HCT116 (cell line): ENCODE data around the gene UFSP2. TPM values are rescaled to one million over a fixed set of nuclear protein-coding genes. Genes with fewer than 3 reads are reported as not detected.

Source experiments
- ATAC-seq: fragments of 200-7000 bp; cut with Tn5 transposase; 2 replicates; pipeline ENCODE4 v1.9.1; 2020; ENCODE audit warnings: mild to moderate bottlenecking, moderate library complexity
- BruUV-seq: library from RNA; stranded (reverse); fragments of 400-500 nt; replicated peaks from 2 replicates; lab custom pipeline; 2021; lab: Mats Ljungman, UMichigan
- CTCF ChIA-PET: fragments of 300-600 bp; sonication (Branson Sonifier 250); formaldehyde crosslinking; loops from one replicate; lab custom pipeline; 2021; ENCODE audit warnings: antibody characterized with exemption; lab: Charles Lee
- POLR2A ChIA-PET: fragments of 300-600, 350-600 bp; sonication (Branson Sonifier 250); formaldehyde crosslinking; loops from one replicate; lab custom pipeline; 2021; ENCODE audit warnings: antibody characterized with exemption; lab: Charles Lee
- RAD21 ChIA-PET, 2 experiments: fragments of 300-600 bp; sonication (Branson Sonifier 250); formaldehyde crosslinking; loops; one replicate each; lab custom pipeline; 2023; ENCODE audit warnings: low total read pairs in 2 of 2; ENCODE audit not compliant: uncharacterized antibody in 2 of 2, unreplicated experiment in 2 of 2, low non-redundant PET in 1 of 2; lab: Charles Lee
- DNase-seq: peaks from one replicate; pipeline ENCODE4 v3.0.0-alpha.2; 2010; ENCODE audit warnings: low read depth, low spot score
- H2AFZ ChIP-seq: fragments of 200-600 bp; shearing (Covaris generic), sonication (generic); 2 replicates; pipeline ENCODE4 v1.6.1; 2017; ENCODE audit warnings: low read depth, mixed run types, mixed read lengths, antibody characterized with exemption, low read length; ENCODE audit not compliant: poor library complexity, severe bottlenecking
- H3K27ac ChIP-seq: 2 replicates; pipeline ENCODE4 v1.5.1; 2012; ENCODE audit warnings: low read depth, low read length
- H3K27me3 ChIP-seq: fragments of 200-600 bp; sonication (generic); 2 replicates; pipeline ENCODE4 v1.6.1; 2016; ENCODE audit warnings: mixed run types, low read length, mixed read lengths; ENCODE audit not compliant: insufficient read depth
- H3K36me3 ChIP-seq, 2 experiments: fragments of 200-500 bp in 1 of 2; fragments of 200-600 bp in 1 of 2; sonication (Bioruptor generic) in 1 of 2; sonication (generic) in 1 of 2; 2 replicates each; pipeline versions ENCODE4 v1.5.1 to v1.6.1; 2014 to 2016; ENCODE audit warnings: low read length in 2 of 2, inconsistent platforms in 1 of 2, mixed read lengths in 1 of 2, mixed run types in 1 of 2; ENCODE audit not compliant: insufficient read depth in 2 of 2, control insufficient read depth in 1 of 2
- H3K4me1 ChIP-seq, 2 experiments: fragments of 200-600 bp in 1 of 2; sonication (generic) in 1 of 2; 2 replicates each; pipeline versions ENCODE4 v1.5.1 to v1.6.1; 2012 to 2017; ENCODE audit warnings: low read length in 2 of 2, inconsistent platforms in 1 of 2, mild to moderate bottlenecking in 1 of 2, mixed read lengths in 1 of 2, mixed run types in 1 of 2, moderate library complexity in 1 of 2; ENCODE audit not compliant: insufficient read depth in 2 of 2, control insufficient read depth in 1 of 2
- H3K4me2 ChIP-seq: fragments of 200-600 bp; sonication (generic); 2 replicates; pipeline ENCODE4 v1.6.1; 2017; ENCODE audit warnings: mixed run types, low read length, mixed read lengths
- H3K4me3 ChIP-seq, 2 experiments: fragments of 200-600 bp in 1 of 2; sonication (generic) in 1 of 2; replicated peaks in 1 of 2; 2 replicates each; pipeline ENCODE4 v1.5.1; 2011 to 2016; ENCODE audit warnings: low read length in 2 of 2, control low read depth in 1 of 2, low read depth in 1 of 2, mild to moderate bottlenecking in 1 of 2, mixed read lengths in 1 of 2, mixed run types in 1 of 2
- H3K79me2 ChIP-seq: fragments of 200-600 bp; sonication (generic); 2 replicates; pipeline ENCODE4 v1.6.1; 2017; ENCODE audit warnings: mild to moderate bottlenecking, mixed run types, low read length, moderate library complexity, mixed read lengths; ENCODE audit not compliant: insufficient read depth
- H3K9ac ChIP-seq: fragments of 200-600 bp; sonication (generic); 2 replicates; pipeline ENCODE4 v1.6.1; 2016; ENCODE audit warnings: low read length, mixed read lengths
- H3K9me2 ChIP-seq: fragments of 200-600 bp; sonication (generic), shearing (Covaris generic); 2 replicates; pipeline ENCODE4 v1.6.1; 2017; ENCODE audit warnings: mixed run types, mild to moderate bottlenecking, moderate library complexity; ENCODE audit not compliant: insufficient read depth
- H3K9me3 ChIP-seq, 2 experiments: fragments of 200-500 bp in 1 of 2; fragments of 200-600 bp in 1 of 2; sonication (Bioruptor generic) in 1 of 2; sonication (generic) in 1 of 2; 2 replicates each; pipeline ENCODE4 v1.6.1; 2014 to 2017; ENCODE audit warnings: low read length in 2 of 2, mixed read lengths in 2 of 2, inconsistent platforms in 1 of 2, low read depth in 1 of 2, mild to moderate bottlenecking in 1 of 2, mixed run types in 1 of 2, moderate library complexity in 1 of 2; ENCODE audit not compliant: control insufficient read depth in 1 of 2, insufficient read depth in 1 of 2
- H4K20me1 ChIP-seq: fragments of 200-600 bp; sonication (generic), shearing (Covaris generic); 2 replicates; pipeline ENCODE4 v1.6.1; 2017; ENCODE audit warnings: mixed run types, mild to moderate bottlenecking, moderate library complexity; ENCODE audit not compliant: insufficient read depth
- CBX3 ChIP-seq: IDR thresholded peaks from 2 replicates; pipeline ENCODE4 v1.6.1; 2012; ENCODE audit warnings: low read depth
- CEBPB ChIP-seq: IDR thresholded peaks from 2 replicates; pipeline ENCODE4 v1.6.1; 2012; ENCODE audit warnings: low read depth
- EGR1 ChIP-seq: IDR thresholded peaks from 2 replicates; pipeline ENCODE4 v1.6.1; 2012; ENCODE audit warnings: low read depth
- ELF1 ChIP-seq: IDR thresholded peaks from 2 replicates; pipeline ENCODE4 v1.6.1; 2012; ENCODE audit warnings: low read depth, borderline replicate concordance
- EZH2 ChIP-seq: fragments of 200-600 bp; sonication (generic); IDR thresholded peaks from 2 replicates; pipeline ENCODE4 v1.6.1; 2017; ENCODE audit warnings: antibody characterized with exemption, mixed run types
- EZH2phosphoT487 ChIP-seq: fragments of 200-600 bp; IDR thresholded peaks from 2 replicates; pipeline ENCODE4 v1.6.1; 2018; ENCODE audit warnings: antibody characterized with exemption, borderline replicate concordance
- FOSL1 ChIP-seq: IDR thresholded peaks from 2 replicates; pipeline ENCODE4 v1.6.1; 2012; ENCODE audit warnings: low read depth
- JUND ChIP-seq: IDR thresholded peaks from 2 replicates; pipeline ENCODE4 v1.6.1; 2012
- MAX ChIP-seq: IDR thresholded peaks from 2 replicates; pipeline ENCODE4 v1.6.1; 2012
- POLR2AphosphoS5 ChIP-seq: IDR thresholded peaks from 2 replicates; pipeline ENCODE4 v1.6.1; 2011; ENCODE audit warnings: mild to moderate bottlenecking, low read depth, low read length, moderate library complexity
- RAD21 ChIP-seq: IDR thresholded peaks from 2 replicates; pipeline ENCODE4 v1.6.1; 2012; ENCODE audit warnings: low read depth, mild to moderate bottlenecking
- SIN3A ChIP-seq: IDR thresholded peaks from 2 replicates; pipeline ENCODE4 v1.6.1; 2012; ENCODE audit warnings: low read depth
- SP1 ChIP-seq: IDR thresholded peaks from 2 replicates; pipeline ENCODE4 v1.6.1; 2012; ENCODE audit warnings: low read depth
- SRF ChIP-seq: IDR thresholded peaks from 2 replicates; pipeline ENCODE4 v1.6.1; 2012; ENCODE audit warnings: low read depth
- TCF7L2 ChIP-seq: IDR thresholded peaks from 2 replicates; pipeline ENCODE4 v1.7.0; 2011; ENCODE audit warnings: borderline replicate concordance, inconsistent platforms; ENCODE audit not compliant: insufficient read depth, insufficient read length; ENCODE audit errors: extremely low read depth
- YY1 ChIP-seq: IDR thresholded peaks from 2 replicates; pipeline ENCODE4 v1.6.1; 2011; ENCODE audit warnings: low read length, low read depth, moderate library complexity, mild to moderate bottlenecking; ENCODE audit not compliant: insufficient replicate concordance; ENCODE audit errors: extremely low read depth
- ZFX ChIP-seq: fragments of 450-650 bp; IDR thresholded peaks from 2 replicates; pipeline ENCODE4 v1.6.1; 2017
- ZNF274 ChIP-seq: fragments of 200-500 bp; sonication (Bioruptor generic); IDR thresholded peaks from 2 replicates; pipeline ENCODE4 v1.6.1; 2014; ENCODE audit warnings: mild to moderate bottlenecking, low read depth, low read length, inconsistent platforms
- intact Hi-C: fragments of 100-400 bp; cut with micrococcal nuclease; formaldehyde crosslinking; loops from 2 replicates; pipeline ENCODE4 v1.10.0; 2022
- total RNA-seq: library from RNA; stranded (reverse); gene quantifications from one replicate; pipeline ENCODE4 v1.2.1, GENCODE V29; 2021; ENCODE audit not compliant: unreplicated experiment
- TF ChIP-seq, protein P1 (sequence below): IDR thresholded peaks from 2 replicates; pipeline ENCODE4 v1.6.1; 2011; ENCODE audit warnings: mild to moderate bottlenecking, low read length, moderate library complexity; ENCODE audit not compliant: insufficient replicate concordance; ENCODE audit errors: extremely low read depth
- TF ChIP-seq, protein P2 (sequence below), 3 experiments: fragments of 200-600 bp in 1 of 3; sonication (generic) in 1 of 3; IDR thresholded peaks in 2 of 3; conservative IDR thresholded peaks in 1 of 3; 2 replicates each; pipeline ENCODE4 v1.5.1; 2012 to 2017; ENCODE audit warnings: low read depth in 2 of 3, low read length in 2 of 3, antibody characterized with exemption in 1 of 3, borderline replicate concordance in 1 of 3, control low read depth in 1 of 3, mild to moderate bottlenecking in 1 of 3, mixed read lengths in 1 of 3, mixed run types in 1 of 3, moderate library complexity in 1 of 3; ENCODE audit not compliant: insufficient read depth in 1 of 3

The UFSP2 gene
- total RNA-seq, 1 experiment from 2014 or later, result 29.4 TPM

DNA sequence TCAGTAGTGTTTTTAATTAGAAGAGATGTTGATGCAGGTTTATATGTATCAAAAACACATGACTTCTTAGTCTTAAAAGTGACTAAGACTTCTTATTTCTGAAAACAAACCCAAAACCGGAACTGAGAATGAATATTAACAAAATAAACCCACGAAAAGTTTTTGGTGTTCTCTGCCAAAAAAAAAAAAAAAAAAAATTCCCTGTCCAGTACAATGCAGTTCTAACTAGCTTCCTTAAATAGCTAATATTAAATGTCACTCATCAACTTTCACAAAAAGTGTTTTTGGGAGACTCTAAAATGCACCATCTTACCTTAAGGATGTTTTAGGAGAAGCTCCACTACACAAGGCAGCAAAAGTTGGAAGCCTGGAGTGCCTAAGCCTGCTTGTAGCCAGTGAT is 27.1 kb downstream of the UFSP2 start:
- intact Hi-C loops, result loop anchor here (5.0 kb wide), 1 partner anchor 196 kb away; the partner anchor contains the start of gene CFAP97
- no peak for ATAC-seq
- Histone ChIP-seq H3K4me2 (no peak overlapping the region), H3K36me3 (peaks cover 7 to 12% of the 10 kb centered on the region in 2 experiments; a peak in 2 of 4 replicates), H4K20me1 (no peaks in the 10 kb centered on the region), H2AFZ (no peak overlapping the region), H3K27ac (no peak overlapping the region), H3K27me3 (no peaks in the 10 kb centered on the region), H3K9me2 (no peaks in the 10 kb centered on the region)
- ChIA-PET CTCF (no interaction called here), POLR2A (no interaction called here)
- no peak for TF ChIP-seq EGR1
- no peak for TF ChIP-seq ZNF274
- no peak for TF ChIP-seq MAX
- TF ChIP-seq TCF7L2, result no peak
- TF ChIP-seq POLR2AphosphoS5, result no peak
- TF ChIP-seq RAD21, result no peak
- TF ChIP-seq SP1, result no peak
- no peak for TF ChIP-seq CEBPB
- no peak for TF ChIP-seq FOSL1
- TF ChIP-seq EZH2, result no peak
- TF ChIP-seq SIN3A, result no peak
- TF ChIP-seq SRF, result no peak
- no peak for TF ChIP-seq YY1
- TF ChIP-seq JUND, result no peak
- TF ChIP-seq ELF1, result no peak
- TF ChIP-seq, protein P1, sequence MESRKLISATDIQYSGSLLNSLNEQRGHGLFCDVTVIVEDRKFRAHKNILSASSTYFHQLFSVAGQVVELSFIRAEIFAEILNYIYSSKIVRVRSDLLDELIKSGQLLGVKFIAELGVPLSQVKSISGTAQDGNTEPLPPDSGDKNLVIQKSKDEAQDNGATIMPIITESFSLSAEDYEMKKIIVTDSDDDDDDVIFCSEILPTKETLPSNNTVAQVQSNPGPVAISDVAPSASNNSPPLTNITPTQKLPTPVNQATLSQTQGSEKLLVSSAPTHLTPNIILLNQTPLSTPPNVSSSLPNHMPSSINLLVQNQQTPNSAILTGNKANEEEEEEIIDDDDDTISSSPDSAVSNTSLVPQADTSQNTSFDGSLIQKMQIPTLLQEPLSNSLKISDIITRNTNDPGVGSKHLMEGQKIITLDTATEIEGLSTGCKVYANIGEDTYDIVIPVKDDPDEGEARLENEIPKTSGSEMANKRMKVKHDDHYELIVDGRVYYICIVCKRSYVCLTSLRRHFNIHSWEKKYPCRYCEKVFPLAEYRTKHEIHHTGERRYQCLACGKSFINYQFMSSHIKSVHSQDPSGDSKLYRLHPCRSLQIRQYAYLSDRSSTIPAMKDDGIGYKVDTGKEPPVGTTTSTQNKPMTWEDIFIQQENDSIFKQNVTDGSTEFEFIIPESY, result no peak
- TF ChIP-seq, protein P2, sequence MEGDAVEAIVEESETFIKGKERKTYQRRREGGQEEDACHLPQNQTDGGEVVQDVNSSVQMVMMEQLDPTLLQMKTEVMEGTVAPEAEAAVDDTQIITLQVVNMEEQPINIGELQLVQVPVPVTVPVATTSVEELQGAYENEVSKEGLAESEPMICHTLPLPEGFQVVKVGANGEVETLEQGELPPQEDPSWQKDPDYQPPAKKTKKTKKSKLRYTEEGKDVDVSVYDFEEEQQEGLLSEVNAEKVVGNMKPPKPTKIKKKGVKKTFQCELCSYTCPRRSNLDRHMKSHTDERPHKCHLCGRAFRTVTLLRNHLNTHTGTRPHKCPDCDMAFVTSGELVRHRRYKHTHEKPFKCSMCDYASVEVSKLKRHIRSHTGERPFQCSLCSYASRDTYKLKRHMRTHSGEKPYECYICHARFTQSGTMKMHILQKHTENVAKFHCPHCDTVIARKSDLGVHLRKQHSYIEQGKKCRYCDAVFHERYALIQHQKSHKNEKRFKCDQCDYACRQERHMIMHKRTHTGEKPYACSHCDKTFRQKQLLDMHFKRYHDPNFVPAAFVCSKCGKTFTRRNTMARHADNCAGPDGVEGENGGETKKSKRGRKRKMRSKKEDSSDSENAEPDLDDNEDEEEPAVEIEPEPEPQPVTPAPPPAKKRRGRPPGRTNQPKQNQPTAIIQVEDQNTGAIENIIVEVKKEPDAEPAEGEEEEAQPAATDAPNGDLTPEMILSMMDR (IDR thresholded peaks at IDR 0.05 in 2 of 3, conservative IDR thresholded peaks at IDR 0.05 in 1 of 3; ENCODE audit: borderline replicate concordance in 1 of 3, insufficient read depth in 1 of 3, low read depth in 2 of 3, low read length in 2 of 3), result no peak
- TF ChIP-seq ZFX, result no peak
- no peak for TF ChIP-seq CBX3
- no peak for TF ChIP-seq EZH2phosphoT487
- TF ChIP-seq, all 23 proteins: peak for 0
- DNase-seq, result no peak
- RAD21 ChIA-PET, result no interaction called here
- Histone ChIP-seq H3K9ac (no peak overlapping the region), H3K9me3 (no peaks in the 10 kb centered on the region), H3K79me2 (no peaks in the 10 kb centered on the region), H3K4me1 (peaks cover 11 to 29% of the 10 kb centered on the region in 2 experiments), H3K4me3 (no peak overlapping the region)
- no TSS peak for BruUV-seq
